HG03432 (cell line): ENCODE measurements around the gene LEAP2.

Experiments used
- ATAC-seq: cut with Tn5 transposase; IDR thresholded peaks from one replicate; pipeline ENCODE4 v1.9.1; 2021; ENCODE audit warnings: mild to moderate bottlenecking, moderate library complexity; ENCODE audit not compliant: unreplicated experiment

Gene LEAP2

DNA sequence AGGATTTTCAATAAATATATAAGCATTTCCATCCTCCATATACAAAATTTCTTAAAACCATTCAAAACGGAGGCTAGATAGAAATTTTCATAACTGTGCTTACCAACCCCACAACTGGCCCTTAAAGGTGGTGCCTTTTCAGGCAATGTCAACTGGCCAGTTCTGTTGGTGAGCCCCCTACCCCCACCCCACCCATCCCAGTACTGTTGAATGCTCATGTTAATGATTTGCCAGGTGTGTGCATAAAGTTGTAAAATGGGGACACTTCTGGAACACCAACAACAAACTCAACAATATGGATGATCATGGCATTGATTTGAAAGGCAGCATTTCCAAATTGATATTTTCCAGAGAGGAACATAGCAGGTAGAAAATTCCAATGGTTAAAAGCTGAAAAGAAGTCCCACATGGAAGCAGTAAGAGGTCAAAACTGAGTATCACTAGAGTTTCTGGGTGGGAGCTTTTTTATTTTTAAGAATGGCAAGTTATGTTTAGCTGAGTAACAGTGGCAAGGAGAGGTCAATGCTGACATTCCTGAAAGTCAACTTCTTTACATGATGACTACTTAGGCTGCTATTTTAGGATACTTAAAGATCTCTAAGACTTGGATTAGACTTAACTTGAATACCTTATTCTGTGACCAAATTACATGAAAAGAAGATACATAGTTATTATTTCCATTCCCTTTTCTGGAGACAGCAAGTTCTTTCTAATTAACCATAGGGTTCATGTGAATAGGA is 2.7 kb downstream of the LEAP2 start:
- no peak for ATAC-seq

DNA sequence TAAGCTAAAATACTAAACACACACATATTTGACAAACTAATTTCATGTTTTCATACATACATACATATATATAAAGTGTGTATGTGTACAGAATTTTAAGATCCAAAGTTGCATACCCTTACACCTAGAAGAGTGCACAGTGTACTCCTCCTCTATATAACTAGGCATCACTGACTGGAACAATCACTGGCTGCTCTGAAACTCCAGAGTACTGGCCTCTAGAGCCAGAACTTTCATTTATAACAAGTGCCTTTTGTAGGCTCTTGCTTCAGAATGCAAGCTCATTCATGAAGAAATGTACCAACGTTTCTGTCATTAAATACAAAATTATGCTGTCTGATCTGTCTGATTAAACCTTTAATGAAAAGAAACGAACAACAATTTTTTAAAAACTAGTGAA is 4.0 kb downstream of the LEAP2 start:
- ATAC-seq: no peak

DNA sequence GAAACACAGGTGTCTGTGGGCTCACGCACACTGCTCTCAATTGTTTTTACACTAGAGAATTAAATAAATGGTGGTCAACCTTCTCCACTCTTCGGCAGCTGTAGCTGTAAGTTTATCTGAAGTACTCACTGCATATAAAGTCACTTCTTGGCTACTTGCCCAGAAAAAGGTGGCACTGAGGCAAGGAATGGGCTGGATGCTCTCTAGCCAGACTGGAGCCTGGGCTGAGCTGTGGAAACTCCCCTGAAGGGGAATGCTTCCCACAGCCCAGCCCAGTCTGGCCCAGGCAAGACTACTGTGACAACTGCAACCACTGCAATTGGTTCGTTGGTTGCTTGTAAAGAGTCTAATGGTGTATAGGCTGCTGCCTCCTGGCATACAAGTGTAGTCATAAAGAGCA is 4.5 kb downstream of the LEAP2 start:
- ATAC-seq: no peak

DNA sequence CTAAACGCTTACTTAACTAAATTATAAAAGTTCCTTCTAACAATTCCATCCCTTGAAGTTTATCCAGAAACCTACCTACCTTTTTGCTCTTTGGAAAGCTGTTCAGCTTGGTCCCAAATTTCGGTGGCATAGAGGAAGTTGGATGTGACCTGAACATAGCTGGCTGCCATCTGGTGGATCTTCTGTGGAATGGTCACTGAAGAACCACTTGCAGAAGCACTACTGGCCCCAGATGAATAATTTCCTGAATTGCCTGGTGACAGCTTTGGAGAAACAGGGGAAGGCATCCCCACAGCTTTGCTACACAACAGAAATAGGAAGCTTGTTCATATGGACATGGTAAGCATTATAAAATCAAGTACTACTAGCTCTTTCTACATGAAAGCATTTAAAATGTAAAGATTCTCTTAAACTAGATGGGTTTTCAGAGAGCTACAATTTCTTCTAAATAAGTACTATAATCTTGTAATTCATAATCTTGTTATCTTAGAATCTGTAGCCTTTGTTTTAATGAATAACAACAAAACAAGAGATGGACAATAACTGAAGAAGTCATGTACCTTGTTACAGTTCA is 9.9 kb downstream of the LEAP2 start:
- ATAC-seq: peak; percentile 46

DNA sequence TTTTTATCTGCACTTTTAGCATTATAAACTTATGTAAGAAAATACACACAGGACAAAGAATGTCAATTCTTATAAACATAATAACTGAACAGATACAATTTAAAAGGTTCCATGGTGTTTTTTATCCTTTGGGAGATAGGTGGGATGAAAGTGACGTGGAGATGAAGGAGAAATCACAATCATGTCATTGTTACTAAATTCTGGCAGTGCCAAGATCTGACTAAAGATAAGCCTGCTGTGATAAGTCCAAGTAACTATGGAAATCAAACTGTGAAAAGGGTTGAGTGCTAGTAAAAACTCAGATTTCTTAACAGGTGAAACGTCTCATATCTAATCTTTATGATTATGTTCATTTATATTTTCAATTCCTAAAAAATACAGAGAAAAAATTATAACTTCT is 11.1 kb downstream of the LEAP2 start:
- no peak for ATAC-seq

DNA sequence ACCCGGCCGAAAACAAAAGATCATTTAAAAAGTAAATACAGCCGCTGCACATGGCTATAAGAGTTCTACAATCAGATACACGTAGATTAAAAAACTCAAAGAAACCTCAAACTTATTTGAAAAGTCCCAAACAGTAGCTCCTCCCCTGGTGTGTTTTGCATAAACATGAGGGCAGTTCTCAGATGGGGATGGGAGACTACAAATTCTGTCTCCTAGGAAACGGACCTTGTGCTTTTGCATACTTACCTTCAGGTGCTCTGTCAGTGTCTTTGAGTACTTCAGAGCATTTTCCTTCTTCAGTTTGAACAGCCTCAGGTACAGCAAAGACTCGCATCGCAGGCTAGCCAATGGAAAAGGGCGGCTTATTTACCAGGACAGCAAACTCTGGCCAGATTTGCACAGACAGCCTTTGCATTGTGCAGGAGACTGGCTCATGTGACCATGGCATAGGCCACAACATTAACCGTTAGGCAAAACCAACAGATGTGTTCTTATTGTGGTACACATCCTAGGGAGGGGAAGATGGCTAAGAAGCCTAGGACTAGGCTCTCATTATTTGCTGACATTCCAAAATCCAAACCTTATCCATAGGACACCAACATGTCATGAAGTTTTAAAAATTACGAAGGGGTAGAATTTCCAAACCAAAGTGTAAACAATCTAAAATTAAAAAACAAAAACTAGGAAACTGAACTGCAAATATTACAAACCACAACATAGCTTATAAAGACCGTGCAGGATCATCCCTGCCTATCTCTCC is 12.8 kb downstream of the LEAP2 start:
- no peak for ATAC-seq

DNA sequence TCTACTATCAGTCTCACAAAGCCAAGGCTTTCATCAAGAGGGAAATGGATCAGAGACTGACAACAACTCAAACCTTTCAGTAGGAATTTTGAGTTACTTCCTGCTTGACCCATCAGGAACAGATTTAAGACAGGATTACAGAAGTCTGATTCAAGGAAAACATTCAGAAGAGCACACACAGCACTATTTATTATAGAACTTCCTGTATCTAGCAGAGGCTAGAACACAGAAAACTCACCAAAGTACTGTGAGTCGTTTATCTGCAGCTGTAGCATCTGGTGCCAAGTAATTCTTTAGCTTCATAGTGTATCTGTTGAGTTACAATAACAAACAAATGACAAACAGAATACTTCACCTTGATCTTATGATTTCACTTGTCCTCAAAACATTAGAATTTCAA is 13.8 kb downstream of the LEAP2 start:
- no peak for ATAC-seq

DNA sequence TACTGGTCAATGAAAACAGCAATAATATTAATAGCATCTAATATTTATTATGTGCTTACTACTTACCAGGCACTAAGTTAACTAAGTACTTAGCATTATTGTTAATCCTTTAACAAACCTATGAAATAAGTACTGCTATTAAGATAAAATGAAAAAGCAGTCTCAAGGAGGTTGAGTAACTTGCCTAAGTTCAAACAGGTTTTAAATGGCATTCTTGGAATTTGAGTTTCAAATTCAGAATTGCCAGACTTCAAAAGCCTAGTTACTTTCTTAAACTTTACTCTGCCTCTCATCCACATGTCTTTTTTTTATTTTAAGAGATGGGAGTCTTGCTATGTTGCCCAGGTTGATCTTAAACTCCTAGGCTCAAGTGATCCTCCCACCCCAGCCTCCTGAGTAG is 16.0 kb downstream of the LEAP2 start:
- no peak for ATAC-seq

DNA sequence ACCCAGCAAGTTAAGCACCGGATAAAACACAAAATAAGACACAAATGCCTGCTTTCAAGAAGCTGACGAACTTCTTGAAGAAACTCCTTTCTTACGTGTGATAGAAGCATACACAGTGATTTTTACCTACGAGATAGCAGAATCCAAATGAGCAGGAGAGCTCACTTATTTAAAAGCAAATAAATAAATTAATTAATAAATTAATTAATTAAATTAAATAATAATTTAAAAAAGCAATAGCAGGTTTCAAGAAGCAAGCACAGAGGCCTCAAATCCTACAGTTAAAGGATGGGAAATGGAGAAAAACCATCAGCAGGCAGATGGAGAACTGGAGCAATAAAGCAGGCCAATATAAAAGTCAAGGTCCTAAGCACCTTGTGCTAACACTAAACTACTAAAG is 17.3 kb downstream of the LEAP2 start:
- ATAC-seq: no peak

DNA sequence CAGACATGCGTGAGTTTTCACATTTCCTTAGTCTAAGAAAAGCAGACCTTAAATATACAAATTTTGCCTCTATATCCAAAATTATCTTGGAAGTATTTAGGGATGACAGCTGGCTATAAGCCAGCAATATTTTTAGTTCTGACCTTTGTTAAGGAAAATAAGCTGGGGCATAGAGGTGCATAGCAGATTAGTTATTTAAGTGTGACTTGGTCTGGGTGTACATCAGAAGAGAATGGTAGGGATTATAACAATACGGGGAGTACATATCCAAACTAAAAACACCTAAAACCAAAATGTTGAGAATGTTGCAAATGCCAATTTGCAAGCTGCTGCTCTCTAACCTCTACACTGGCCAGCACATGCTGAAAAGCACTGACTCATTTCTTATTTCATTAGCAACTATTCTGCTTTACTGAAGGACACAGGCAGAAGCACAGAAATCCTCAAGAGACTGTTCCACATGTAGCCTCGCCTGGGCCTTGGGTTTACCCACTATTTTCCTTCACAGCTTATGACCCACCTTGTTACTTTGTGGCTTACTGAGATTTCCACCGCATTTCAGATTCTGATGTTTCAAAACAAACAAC is 22.3 kb downstream of the LEAP2 start:
- ATAC-seq: no peak

DNA sequence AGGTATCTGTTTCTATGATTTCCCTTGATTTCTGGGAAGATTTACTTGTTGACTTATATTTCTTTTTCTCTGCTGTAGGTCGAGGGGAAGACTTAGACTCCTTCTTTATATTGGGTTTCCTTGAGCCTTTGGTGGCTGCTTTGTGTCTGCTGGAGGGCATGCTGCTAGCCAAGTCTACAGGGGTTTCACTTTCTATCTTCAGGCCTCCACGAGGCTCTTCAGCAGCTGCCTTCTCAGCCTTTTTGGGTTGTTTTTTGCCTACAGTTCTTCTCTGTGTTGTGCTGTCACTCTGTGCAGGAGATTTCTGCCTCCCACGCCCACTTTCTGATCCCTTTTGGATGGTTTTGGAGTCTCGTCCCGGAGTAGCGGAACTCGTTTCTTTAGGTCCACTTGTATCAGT is 23.2 kb downstream of the LEAP2 start:
- no peak for ATAC-seq

DNA sequence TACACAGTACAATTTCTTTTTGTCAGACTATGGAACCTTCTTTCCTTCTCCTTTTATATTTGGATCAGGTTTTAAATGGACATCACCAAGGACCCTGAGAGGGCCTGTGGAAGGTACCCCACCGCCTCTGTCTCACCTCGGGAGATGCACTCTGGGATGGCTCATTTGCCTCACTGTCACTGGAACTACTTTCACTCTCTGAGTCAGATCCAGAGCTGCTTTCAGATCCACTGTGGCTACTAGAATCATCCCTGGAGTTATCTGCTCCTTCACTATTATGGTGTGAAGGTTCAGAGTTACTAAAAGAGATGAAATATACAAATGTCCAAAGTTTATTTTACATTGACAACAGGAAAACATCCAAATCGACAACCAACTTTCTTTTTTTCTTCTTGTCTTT is 24.6 kb downstream of the LEAP2 start:
- ATAC-seq: no peak

DNA sequence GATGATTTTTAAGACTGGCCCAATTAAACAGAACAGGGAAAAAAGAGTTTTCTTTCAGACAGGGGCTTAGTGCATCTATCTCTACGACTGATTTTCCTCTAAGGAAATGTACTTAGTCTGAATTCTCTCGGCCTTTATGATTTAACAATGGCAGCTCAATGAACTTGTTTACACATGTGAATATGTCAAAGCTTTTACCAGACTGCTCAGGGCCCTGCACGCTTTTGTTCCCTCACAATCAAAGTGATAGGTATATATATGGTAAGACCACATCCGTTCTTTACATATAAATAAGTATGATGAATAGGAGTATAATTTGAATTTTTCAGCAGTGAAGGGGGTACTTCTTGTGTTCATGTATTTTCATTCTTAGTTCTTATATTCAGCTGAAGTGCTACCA is 27.6 kb downstream of the LEAP2 start:
- no peak for ATAC-seq

DNA sequence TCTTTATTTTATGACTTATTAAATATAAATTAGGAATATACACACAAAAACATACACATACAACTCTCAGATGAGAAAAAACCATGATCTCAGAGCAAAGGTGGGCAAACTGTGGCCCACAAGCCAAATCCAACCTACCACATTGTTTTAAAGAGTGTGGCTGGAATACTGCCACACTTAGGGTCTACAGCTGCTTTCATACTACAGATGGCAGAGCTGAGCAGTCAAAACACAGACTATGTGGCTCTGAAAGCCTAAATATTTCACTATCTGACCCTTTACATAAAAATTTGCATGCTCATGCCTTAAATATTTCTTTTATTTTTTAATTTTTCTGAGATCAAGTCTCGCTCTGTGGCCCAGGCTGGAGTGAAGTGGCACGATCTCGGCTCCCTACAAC is 28.3 kb downstream of the LEAP2 start:
- no peak for ATAC-seq

DNA sequence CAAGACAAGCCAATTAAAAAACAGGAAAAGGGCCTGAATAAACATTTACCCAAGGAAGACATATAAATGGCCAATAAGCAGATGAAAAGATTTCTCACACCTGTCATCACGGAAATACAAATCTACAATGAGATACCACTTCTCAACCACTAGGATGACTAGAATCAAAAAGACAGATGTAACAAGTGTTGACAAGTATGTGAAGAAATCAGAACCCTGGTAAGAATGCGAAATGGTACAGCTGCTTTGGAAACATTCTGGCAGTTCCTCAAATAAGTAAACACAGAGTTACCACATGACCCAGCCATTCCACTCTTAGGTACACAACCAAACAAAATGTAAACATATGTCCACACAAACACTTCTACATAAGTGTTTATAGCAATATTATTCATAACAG is 32.5 kb downstream of the LEAP2 start:
- ATAC-seq: no peak

DNA sequence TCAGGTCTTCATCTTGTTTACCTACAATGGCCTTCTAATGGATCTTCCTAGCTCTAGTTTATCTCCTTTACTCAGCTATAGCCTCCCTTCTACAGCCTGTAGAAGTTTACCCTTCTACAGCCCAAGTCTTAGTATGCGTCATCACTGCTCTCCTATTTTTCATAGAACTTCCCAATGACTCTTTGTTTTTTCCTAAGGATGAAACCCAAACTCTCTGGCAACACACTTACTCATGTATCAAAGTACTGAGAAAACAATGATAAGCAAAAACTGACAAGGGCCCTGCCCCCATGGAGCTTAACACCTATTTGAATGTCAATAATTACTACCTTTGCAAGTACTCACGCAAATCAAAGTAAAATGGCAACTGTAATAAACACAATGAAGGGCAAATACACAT is 33.7 kb downstream of the LEAP2 start:
- ATAC-seq: no peak

DNA sequence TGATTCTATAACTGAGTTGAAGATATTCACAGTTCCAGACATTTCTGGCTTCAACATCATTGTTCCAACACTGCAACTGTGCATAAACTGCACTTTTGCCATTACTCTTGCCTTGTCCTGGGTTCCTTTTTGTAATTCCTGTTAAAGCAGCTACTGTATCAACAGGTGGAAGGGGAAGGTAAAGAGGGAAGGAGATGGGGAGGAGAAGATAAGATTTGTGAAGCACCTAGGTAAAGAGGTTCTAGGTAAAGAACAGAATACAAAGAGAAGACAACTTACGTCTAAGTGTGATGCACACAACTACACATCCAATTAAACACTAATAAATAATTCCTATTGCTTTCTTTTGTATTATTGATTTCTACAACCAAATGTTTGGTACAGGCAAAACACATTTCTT is 36.2 kb downstream of the LEAP2 start:
- no peak for ATAC-seq

DNA sequence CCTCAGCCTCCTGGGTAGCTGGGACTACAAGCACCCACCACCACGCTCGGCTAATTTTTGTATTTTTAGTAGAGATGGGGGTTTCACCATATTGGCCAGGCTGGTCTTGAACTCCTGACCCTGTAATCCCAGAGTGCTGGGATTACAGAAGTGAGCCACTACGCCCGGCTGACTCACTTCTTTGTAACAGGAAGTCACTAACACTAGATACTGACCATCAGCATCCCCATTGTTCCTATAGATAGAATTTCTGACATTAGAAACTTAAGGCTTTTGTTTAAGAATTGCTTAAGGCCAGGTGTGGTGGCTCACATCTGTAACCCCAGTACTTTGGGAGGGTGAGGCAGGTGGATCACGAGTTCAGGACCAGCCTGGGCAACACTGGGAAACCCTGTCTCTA is 42.2 kb downstream of the LEAP2 start:
- no peak for ATAC-seq

DNA sequence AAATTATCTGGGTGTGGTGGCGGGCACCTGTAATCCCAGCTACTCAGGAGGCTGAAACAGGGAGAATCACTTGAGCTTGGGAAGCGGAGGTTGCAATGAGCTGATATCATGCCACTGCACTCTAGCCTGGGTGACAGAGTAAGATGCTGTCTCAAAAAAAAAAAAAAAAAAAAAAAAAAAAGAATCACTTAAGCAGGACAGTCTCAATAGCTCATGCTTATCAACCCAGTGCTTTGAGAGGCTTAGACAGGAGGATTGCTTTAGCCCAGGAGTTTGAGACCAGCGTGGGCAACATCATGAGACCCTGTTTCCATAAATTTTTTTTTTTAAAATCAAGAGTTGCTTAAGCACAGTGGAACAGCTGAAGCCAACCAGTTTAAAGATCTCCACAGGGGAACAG is 42.6 kb downstream of the LEAP2 start:
- ATAC-seq: no peak
